DMS 273 (cell line): Measurements from ENCODE around the gene EFHD1.
"Not testable (repeated sequence)": the region's sequence is repeated elsewhere in the genome, so short reads cannot be mapped to it uniquely, and the experiment has no call there.

ENCODE experiments used
- DNase-seq: peaks from one replicate; lab custom pipeline; 2025; ENCODE audit not compliant: unreplicated experiment; lab: John Stamatoyannopoulos, UW

The EFHD1 gene

DNA sequence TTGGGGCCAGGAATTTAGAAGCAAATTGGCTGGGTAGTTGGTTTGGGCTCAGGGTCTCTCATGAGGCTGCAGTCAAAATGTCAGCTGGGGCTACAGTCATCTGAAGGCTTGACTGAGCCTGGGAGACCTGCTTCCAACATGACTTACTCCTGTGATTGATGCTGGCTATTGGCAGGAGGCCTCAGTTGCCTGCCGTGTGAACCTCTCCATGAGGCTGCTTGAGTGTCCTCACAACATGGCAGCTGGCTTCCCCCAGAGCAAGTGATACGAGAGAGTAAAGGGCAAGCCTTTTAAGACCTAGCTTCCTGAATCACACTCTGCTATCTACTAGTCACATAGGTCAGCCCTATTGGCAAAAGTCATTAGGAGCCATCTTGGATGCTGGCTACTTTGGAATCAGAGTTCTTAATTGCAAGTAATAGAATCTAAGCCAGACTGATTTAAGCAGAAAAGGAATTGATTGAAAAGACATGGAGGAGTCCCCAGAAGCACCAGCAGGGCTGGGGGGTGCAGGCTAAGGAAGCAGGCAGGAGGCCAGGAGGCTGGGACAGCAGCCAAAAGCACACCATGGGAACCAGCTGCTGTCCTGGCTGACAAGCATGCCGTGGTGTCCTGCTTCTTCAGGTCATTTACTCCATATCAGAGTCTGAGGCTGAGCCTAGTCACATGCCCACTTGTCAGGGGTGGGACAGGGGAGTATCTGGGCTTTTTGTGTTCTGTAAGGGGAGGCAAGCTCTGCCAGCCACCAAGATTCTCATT, 55.9 kb downstream of the EFHD1 start:
- DNase-seq = peak; percentile 94

DNA sequence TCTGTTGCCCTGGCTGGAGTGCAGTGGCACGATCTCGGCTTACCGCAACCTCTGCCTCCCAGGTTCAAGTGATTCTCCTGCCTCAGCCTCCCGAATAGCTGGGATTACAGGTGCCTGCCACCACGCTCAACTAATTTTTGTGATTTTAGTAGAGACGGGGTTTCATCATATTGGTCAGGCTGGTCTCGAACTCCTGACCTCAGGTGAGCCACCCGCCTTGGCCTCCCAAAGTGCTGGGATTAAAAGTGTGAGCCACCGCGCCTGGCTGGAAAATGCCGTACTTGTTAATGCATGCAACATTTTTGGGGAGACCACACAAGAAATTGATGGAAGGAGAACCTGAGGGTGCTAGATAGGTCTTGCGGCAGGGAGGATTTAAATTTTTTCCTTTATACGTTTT, 57.7 kb downstream of the EFHD1 start:
- DNase-seq = not testable (repeated sequence)

DNA sequence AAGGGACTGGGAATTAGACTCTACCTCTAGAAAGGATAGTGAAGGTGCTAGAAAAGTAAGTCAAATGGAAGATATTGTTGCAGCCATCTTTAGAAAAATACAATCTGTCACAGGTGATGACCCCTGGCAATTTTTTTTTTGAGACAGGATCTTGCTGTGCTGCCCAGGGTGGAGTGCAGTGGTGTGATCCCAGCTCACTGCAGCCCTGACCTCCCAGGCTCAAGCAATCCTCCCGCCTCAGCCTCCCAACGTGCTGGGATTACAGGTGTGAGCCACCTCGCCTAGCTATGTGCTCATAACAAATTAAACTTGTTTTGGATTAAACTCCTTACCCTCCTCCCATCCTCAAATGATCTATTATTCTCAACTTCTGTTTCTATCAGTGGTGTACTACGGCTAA, 59.9 kb downstream of the EFHD1 start:
- no peak for DNase-seq

DNA sequence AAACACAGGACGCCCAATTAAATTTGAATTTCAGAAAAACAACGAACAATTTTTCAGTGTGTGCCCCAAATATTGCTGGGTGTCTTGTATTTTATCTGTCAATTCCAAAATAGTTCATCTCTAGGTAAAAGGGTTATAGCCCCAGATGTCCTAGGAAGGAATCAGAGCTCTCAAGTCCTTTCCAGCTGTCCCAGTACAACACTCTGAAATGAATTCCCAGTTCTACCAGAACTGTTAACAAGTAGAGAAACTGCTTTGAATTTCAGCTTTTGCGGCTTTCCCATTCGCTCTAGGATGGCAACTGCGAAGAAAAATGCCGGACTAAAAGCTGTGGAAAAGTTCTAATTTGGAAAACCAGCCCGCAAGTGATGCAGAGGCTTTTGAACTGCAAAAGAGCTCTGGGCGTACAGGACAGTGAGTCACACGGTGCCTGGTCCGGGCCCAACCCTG, 63.2 kb downstream of the EFHD1 start:
- DNase-seq = no peak

DNA sequence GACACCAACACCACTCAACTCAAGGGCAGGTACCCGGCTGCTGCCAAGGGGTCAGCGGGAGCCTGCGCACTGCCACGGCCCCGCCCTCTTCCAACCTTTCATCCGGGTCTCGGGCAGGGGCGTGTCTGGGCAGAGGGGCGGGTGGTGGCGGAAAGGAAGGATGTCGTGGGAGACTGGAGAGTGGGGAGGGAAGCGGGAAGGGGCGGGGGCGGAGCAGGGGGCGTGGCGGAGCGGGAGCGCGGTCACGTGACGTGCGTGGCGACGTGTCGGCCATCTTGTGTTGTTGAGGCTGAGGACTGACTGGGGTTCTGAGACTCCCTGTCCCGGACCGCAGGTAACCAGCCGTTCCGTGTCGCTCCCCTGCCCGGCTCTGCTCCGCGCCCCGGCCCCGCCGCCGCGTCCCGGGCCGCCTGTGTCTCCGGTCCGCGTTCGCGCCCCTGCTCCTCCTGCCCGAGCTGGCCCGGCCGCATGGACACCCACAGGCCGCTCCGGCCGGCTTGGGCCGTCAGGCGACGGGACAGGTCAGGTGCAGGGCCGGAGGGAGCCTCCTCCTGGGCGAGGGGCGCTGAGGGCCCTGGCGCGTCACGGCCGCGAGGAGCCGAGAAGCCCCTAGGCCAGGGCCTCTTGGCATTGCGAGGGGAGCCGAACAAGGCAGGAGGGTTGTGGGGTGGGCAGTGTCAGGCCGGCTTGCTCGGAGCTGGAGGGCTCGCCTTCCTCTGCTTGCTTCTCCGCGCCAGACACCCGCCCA, 63.8 kb downstream of the EFHD1 start, which contains the start of gene GIGYF2:
Gene GIGYF2 (plus strand): TSS at position 273 of the 748 bp plus-strand sequence. CDS start 37,867 bp downstream, outside the sequence.
- DNase-seq = peak; percentile 98

DNA sequence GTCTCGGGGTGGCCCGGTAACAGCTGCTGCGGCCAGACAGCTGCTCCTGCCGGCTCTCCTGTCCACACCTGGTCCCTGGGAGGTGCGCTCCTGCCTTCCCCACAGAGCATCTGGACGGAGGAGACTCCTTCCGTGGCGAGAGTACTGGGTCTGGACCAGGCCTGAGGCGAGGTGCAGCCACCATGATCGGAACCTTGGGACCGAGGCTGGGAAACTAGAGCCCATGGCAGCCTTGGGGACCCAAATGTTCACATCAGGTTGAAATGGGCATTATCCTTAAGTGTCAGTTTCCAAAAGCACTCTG, 64.4 kb downstream of the EFHD1 start:
- DNase-seq = peak; percentile 72

DNA sequence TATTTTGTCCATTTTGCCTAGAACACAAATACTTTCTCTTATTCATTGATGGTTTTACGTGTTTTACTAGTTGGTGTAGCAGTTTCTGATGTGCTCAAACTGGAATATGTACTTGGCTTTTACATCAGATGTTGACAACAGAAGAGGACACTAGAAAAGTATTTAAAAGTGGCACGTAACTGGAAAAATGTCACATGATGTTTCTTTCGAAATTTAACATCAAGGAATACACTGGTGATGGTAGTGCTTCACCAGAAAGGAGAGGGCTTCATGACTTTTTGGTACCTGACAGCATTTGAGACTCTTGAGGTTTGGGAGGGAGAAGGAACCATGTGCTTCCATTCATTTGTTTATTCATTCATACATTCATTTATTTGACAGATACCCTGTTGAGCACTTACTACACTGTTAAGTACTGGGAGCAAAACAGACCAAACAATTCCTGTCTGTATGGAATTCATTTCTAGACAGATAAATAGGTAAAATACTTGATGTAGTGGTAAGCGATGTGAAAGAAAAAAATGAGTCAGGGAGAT, 65.2 kb downstream of the EFHD1 start:
- no peak for DNase-seq

DNA sequence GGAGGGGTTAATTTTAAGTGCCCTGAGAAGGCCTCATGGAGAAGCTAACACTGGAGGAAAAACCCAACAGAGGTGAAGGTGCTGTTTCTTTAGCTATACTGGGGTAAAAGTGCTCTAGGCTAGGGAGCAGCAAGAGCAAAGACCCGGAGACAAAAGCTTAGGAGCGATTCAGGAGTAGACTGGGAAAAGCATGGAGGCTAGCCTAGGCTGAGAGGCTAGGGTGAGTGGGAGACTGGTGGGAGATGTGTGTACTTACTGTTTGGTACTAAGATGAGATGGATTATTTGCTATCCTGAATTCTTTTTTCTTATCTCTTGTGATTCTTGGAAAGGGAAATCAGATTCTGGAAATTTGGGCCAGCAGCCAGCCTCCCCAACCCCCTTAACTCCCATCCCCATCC, 65.7 kb downstream of the EFHD1 start:
- DNase-seq = peak; percentile 20

DNA sequence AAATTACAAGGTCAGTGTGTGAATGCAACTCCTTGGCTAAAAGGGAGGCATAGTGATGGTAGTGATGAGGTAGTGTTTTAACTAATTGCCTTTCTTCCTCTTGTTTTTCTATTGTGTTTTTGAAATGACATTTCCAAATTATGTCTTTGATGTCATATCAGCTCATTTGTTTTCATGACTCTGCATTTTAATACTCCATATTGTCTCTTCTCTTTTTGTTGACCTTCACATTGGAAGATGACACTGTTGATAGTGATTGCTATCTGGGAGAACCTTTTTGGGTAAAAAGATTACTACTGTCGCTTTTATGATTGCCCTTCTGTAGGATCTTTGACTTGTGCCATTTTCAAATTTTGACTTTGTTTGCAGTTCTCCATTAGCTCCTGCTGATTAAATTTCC, 66.8 kb downstream of the EFHD1 start:
- no peak for DNase-seq

DNA sequence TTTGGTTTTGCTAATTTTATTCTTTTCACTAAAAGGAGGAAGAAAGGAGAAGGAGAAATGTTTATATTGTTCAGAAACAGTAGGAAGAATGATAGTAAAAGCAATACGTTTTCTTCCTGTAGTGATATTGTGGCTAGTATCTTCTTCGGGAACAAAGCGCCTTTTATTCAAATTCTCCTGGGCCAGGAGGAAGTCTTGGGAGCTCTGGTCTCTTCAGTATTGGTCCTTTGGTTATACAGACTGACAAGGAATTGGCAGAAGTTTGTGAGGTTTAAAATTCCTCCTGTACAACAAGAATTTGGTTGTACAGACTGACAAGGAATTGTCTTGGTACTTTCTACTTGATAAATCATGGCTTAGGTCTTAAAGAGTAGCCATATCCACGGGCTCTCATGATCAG, 73.7 kb downstream of the EFHD1 start:
- DNase-seq = no peak

DNA sequence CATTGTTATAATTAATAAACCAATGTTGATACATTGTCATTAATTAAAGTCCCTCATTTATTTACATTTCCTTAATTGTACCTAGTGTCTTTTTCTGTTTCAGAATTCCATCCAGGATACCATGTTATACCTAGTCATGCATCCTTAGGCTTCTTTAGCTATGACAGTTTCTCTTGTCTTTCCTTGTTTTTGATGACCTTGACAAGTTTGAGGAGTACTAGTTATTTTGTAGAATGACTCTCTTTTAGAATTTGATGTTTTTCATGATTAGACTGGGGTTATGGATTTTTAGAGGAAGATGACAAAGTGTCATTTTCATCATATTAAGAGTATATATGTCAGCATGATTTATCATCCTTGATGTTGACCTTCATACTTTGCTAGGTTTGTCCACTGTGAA, 80.1 kb downstream of the EFHD1 start:
- no peak for DNase-seq

DNA sequence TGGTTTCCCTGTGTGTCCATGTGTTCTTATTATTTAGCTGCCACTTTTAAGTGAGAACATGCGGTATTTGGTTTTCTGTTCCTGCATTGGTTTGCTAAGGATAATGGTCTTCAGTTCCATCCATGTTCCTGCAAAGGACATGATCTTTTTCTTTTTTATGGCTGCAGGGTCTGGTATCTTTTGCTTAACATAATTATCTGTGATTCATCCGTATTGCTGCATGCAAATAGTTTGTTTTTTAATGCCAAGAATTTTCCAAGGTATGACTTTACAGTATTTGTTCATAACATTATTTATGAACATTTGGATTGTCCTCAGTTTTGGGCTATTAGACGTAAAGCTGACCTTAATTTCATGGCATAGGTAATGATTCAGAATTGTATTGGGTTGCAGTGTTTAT, 81.6 kb downstream of the EFHD1 start:
- DNase-seq = no peak

DNA sequence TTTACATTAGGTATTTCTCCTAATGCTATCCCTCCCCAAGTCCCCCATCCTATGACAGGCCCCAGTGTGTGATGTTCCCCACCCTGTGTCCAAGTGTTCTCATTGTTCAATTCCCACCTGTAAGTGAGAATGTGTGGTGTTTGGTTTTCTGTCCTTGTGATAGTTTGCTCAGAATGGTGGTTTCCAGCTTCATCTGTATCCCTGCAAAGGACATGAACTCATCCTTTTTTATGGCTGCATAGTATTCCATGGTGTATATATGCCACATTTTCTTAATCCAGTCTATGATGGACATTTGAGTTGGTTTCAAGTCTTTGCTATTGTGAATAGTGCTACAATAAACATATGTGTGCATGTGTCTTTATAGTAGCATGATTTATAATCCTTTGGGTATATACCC, 86.7 kb downstream of the EFHD1 start:
- DNase-seq = not testable (repeated sequence)

DNA sequence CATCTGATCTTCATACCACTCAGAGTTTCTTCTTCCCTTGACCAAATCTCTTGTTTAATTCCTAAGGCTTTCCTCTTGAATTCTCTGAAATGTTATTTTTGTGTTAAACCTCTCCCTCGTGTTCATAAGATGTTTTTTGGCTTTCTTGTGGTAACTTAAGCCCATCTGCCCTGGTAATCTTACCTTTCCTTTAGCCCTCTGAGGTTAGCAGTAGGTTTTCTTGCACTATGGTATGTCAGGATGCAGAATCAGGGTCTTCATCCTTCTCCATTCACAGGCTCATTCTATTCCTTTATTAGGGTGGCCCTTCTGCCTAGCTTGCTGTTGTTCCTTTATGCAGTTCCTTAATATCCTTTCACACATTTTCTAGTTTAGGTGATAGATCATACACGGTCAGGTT, 87.9 kb downstream of the EFHD1 start:
- no peak for DNase-seq

DNA sequence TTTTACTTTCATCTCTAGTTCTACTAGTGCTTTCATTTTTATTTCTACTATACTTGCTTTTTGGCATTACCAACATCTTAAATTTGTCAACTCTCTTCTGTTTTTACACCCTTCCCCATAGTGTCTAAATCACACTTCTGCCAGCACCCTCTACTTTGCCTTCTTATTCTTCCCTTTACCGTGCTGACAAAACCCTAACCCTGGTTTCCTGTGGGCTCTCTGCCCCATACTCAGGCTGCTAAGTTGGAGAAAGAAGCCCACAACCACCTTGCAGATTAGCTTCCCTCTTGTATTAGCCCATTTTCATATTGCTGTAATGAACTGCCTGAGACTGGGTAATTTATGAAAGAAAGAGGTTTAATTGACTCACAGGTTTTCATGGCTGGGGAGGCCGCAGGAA, 88.5 kb downstream of the EFHD1 start:
- DNase-seq = no peak

DNA sequence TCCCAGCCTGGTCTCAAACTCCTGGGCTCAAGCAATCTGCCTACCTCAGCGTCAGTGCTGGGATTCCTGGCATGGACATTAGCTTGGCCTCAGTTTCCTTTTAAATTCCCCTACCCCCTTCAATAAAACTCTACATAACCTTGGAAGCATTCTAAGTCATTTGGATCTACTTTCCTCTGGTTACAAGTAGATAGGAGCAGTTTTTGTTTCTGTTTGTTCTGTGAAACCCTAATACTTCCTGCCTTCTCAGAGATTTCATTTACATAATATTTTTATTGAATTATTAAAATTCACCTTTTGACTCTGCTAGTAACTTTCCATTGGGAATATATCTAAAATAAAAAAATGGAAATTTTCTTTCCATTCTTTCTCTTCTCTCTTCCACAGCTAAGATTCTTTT, 89.6 kb downstream of the EFHD1 start:
- DNase-seq = no peak

DNA sequence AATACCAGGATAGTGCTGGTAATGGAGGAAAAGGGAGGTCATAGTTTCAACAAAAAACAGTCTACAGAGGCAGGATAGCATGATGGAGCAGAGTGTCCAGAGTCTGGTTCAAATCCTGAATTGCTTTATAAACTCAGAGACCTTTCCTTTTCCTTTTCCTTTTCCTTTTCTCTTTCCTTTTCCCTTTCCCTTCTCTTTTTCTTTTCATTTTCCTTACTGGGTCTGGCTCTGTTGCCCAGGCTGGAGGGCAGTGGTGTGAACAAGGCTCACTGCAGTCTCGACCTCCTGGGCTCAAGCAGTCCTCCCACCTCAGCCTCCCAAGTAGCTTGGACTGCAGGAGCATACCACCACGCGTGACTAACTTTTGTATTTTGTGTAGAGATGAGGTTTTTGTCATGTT, 95.4 kb downstream of the EFHD1 start:
- no peak for DNase-seq

DNA sequence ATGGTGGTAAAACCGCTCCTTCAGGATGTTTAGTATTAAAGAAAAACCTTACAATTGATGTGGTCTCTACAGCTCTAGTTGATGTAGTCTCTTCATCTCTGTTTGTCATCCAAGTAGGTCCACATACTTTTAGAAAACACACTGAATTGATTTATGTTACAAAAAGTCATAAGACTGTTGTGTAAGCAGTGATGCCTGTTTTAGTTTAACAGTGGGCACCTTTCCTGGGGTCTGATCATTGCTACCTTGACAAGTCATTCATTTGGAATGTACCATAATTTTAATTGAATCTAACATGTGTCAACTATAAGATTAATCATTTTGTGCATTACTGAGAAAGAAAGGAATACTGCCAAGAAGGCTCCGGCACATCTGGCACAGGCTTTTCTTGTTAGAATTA, 98.1 kb downstream of the EFHD1 start:
- DNase-seq = no peak
